ENCODE measurements around the gene MPRIP. TPM values are rescaled to one million over a fixed set of nuclear protein-coding genes. Genes with fewer than 3 reads are reported as not detected.

Gene MPRIP
- total RNA-seq, 1 experiment from 2014 or later = 338 TPM

- TF ChIP-seq CTCF (IDR thresholded peaks at IDR 0.05; ENCODE audit: unreplicated experiment) = no peak
- H3K27ac Mint-ChIP-seq (ENCODE audit: unreplicated experiment) = no peak overlapping the region
- intact Hi-C loops (cut with micrococcal nuclease; ENCODE audit: unreplicated experiment) = no loop called here
- H3K27me3 Mint-ChIP-seq (ENCODE audit: unreplicated experiment) = no peaks in the 10 kb centered on the region
- BruUV-seq (replicated peaks) = no TSS peak
- H3K4me3 Mint-ChIP-seq (ENCODE audit: low read depth, unreplicated experiment) = no peak overlapping the region
- DNase-seq = no peak
- H3K4me1 Mint-ChIP-seq (ENCODE audit: low read depth, unreplicated experiment) = no peaks in the 10 kb centered on the region
- no peaks in the 10 kb centered on the region for H3K9me3 Mint-ChIP-seq (ENCODE audit: low read depth, unreplicated experiment)
- CTCF ChIA-PET = no interaction called here
- peaks cover 75% of the 10 kb centered on the region for H3K36me3 Mint-ChIP-seq (ENCODE audit: insufficient read depth, unreplicated experiment)
These were observed 134.9 kb downstream of the MPRIP start for GRCh38 chr17:17177176-17177575.

GRCh38 chr17:17179371-17179827 is 137.1 kb downstream of the MPRIP start:
- H3K4me1 Mint-ChIP-seq (ENCODE audit: low read depth, unreplicated experiment) = no peaks in the 10 kb centered on the region
- BruUV-seq (replicated peaks) = no TSS peak
- no peak overlapping the region for H3K27ac Mint-ChIP-seq (ENCODE audit: unreplicated experiment)
- no peak for DNase-seq
- no peak for TF ChIP-seq CTCF (IDR thresholded peaks at IDR 0.05; ENCODE audit: unreplicated experiment)
- no peaks in the 10 kb centered on the region for H3K27me3 Mint-ChIP-seq (ENCODE audit: unreplicated experiment)
- intact Hi-C loops (cut with micrococcal nuclease; ENCODE audit: unreplicated experiment) = no loop called here
- H3K4me3 Mint-ChIP-seq (ENCODE audit: low read depth, unreplicated experiment) = no peak overlapping the region
- H3K9me3 Mint-ChIP-seq (ENCODE audit: low read depth, unreplicated experiment) = no peaks in the 10 kb centered on the region
- H3K36me3 Mint-ChIP-seq (ENCODE audit: insufficient read depth, unreplicated experiment) = peaks cover 59% of the 10 kb centered on the region
- CTCF ChIA-PET = no interaction called here

DNA sequence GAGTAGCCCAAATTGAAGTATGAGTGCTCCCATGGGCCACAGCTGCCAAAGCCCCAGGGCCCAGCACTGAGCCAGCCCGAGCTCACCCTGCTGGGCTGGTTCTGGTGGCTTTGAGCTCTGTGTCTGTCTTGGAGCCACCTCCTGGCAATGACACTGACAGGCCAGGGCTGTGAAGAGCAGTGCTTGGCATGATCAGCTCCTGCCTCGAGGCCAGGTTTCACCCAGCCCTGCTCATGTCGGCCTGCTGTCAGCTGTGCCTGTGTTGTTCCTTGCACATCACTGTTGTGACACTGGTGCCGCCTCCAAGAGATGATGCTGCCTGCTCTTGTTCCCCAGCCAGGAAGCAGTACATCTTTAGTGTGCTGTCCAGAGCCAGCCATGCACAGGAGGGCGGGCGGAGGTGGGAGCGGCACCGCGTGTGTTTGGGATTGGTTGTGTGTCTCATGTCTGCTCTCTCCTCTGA is 137.9 kb downstream of the MPRIP start:
- no peak overlapping the region for H3K27ac Mint-ChIP-seq (ENCODE audit: unreplicated experiment)
- intact Hi-C loops (cut with micrococcal nuclease; ENCODE audit: unreplicated experiment) = no loop called here
- H3K4me1 Mint-ChIP-seq (ENCODE audit: low read depth, unreplicated experiment) = peaks cover 1% of the 10 kb centered on the region
- no TSS peak for BruUV-seq (replicated peaks)
- no peak for DNase-seq
- H3K27me3 Mint-ChIP-seq (ENCODE audit: unreplicated experiment) = no peaks in the 10 kb centered on the region
- TF ChIP-seq CTCF (IDR thresholded peaks at IDR 0.05; ENCODE audit: unreplicated experiment) = no peak
- H3K36me3 Mint-ChIP-seq (ENCODE audit: insufficient read depth, unreplicated experiment) = peaks cover 55% of the 10 kb centered on the region
- H3K9me3 Mint-ChIP-seq (ENCODE audit: low read depth, unreplicated experiment) = no peaks in the 10 kb centered on the region
- CTCF ChIA-PET = no interaction called here
- H3K4me3 Mint-ChIP-seq (ENCODE audit: low read depth, unreplicated experiment) = no peak overlapping the region

- H3K27ac Mint-ChIP-seq (ENCODE audit: unreplicated experiment) = no peak overlapping the region
- H3K27me3 Mint-ChIP-seq (ENCODE audit: unreplicated experiment) = no peaks in the 10 kb centered on the region
- peaks cover 9% of the 10 kb centered on the region for H3K4me1 Mint-ChIP-seq (ENCODE audit: low read depth, unreplicated experiment)
- BruUV-seq (replicated peaks) = no TSS peak
- H3K4me3 Mint-ChIP-seq (ENCODE audit: low read depth, unreplicated experiment) = no peak overlapping the region
- intact Hi-C loops (cut with micrococcal nuclease; ENCODE audit: unreplicated experiment) = no loop called here
- H3K9me3 Mint-ChIP-seq (ENCODE audit: low read depth, unreplicated experiment) = no peaks in the 10 kb centered on the region
- TF ChIP-seq CTCF (IDR thresholded peaks at IDR 0.05; ENCODE audit: unreplicated experiment) = no peak
- H3K36me3 Mint-ChIP-seq (ENCODE audit: insufficient read depth, unreplicated experiment) = peaks cover 61% of the 10 kb centered on the region
- DNase-seq = no peak
- CTCF ChIA-PET = no interaction called here
These were observed 138.7 kb downstream of the MPRIP start for GRCh38 chr17:17180741-17181525.

Measured in Calu3 (cell line).